HepG2 (cell line): Measurements from ENCODE around the gene UBE2M. TPM values are rescaled to one million over a fixed set of nuclear protein-coding genes. Genes with fewer than 3 reads are reported as not detected.
A peak's percentile ranks its signal among the peaks of the same experiment; 100 is the strongest.

ENCODE experiments used
- KLF13 ChIP-seq: sonication (generic); formaldehyde crosslinking; IDR thresholded peaks from 2 replicates; pipeline ENCODE4 v1.4.0; 2020; ENCODE audit warnings: mild to moderate bottlenecking, missing genetic modification reagents
- REST ChIP-seq, 2 experiments: IDR thresholded peaks; 2 replicates each; pipeline ENCODE4 v1.6.1; 2011 to 2012; ENCODE audit warnings: low read length in 2 of 2, borderline replicate concordance in 1 of 2, low read depth in 1 of 2, mild to moderate bottlenecking in 1 of 2, moderate library complexity in 1 of 2
- SNAI1 ChIP-seq: sonication (generic); formaldehyde crosslinking; IDR thresholded peaks from 2 replicates; pipeline ENCODE4 v1.5.0; 2020; ENCODE audit warnings: mild to moderate bottlenecking, missing genetic modification reagents, borderline replicate concordance
- TOPORS ChIP-seq: sonication (generic); formaldehyde crosslinking; IDR thresholded peaks from 2 replicates; pipeline ENCODE4 v1.8.0; 2023; ENCODE audit warnings: mild to moderate bottlenecking, missing genetic modification reagents
- ZBTB39 ChIP-seq: sonication (generic); formaldehyde crosslinking; IDR thresholded peaks from 2 replicates; pipeline ENCODE4 v1.5.0; 2020; ENCODE audit warnings: missing genetic modification reagents
- ZKSCAN5 ChIP-seq: sonication (generic); formaldehyde crosslinking; IDR thresholded peaks from 2 replicates; pipeline ENCODE4 v1.5.1; 2020; ENCODE audit warnings: mild to moderate bottlenecking, missing genetic modification reagents
- ZNF160 ChIP-seq: sonication (generic); formaldehyde crosslinking; IDR thresholded peaks from 2 replicates; pipeline ENCODE4 v1.8.0; 2022; ENCODE audit warnings: mild to moderate bottlenecking, inconsistent platforms, missing genetic modification reagents
- ZNF414 ChIP-seq: sonication (generic); formaldehyde crosslinking; IDR thresholded peaks from 2 replicates; pipeline ENCODE4 v1.5.0; 2020; ENCODE audit warnings: missing genetic modification reagents
- ZNF564 ChIP-seq: sonication (generic); formaldehyde crosslinking; IDR thresholded peaks from 2 replicates; pipeline ENCODE4 v1.8.1; 2023; ENCODE audit warnings: mild to moderate bottlenecking, missing genetic modification reagents
- polyA plus RNA-seq, 8 experiments: library from polyadenylated mRNA; depleted of rRNA in 3 of 8; stranded (reverse) in 7 of 8; unstranded in 1 of 8; fragments of >200 nt; fragmentation: Illumina TruSeq in 4 of 8; extraction: Trizol in 4 of 8; gene quantifications; 2 replicates each; pipeline versions ENCODE4 v1.2.1 to v1.2.3, GENCODE V29; 2011 to 2016; ENCODE audit warnings: low read depth in 4 of 8, missing spikeins in 1 of 8, mixed read lengths in 1 of 8; ENCODE audit not compliant: insufficient read depth in 1 of 8
- total RNA-seq, 5 experiments: library from RNA; depleted of rRNA; stranded (reverse); fragments of >200 nt; fragmentation: Illumina TruSeq; extraction: Trizol; gene quantifications; 2 replicates each; pipeline ENCODE4 v1.2.3, GENCODE V29; 2016; ENCODE audit warnings: low read depth in 1 of 5
- TF ChIP-seq, protein P1 (sequence below): sonication (generic); formaldehyde crosslinking; IDR thresholded peaks from 2 replicates; pipeline ENCODE4 v1.5.1; 2020; ENCODE audit warnings: mild to moderate bottlenecking, moderate library complexity, missing genetic modification reagents
- TF ChIP-seq, protein P2 (sequence below): sonication (generic); formaldehyde crosslinking; IDR thresholded peaks from 2 replicates; pipeline ENCODE4 v1.9.0; 2021; ENCODE audit warnings: mild to moderate bottlenecking, missing genetic modification reagents

UBE2M gene
- total and polyA plus RNA-seq, 2 of the 13 experiments (the other 11 are each of a cell fraction or from before 2014, with no cell fraction given): 36.2 to 50.3 TPM

DNA sequence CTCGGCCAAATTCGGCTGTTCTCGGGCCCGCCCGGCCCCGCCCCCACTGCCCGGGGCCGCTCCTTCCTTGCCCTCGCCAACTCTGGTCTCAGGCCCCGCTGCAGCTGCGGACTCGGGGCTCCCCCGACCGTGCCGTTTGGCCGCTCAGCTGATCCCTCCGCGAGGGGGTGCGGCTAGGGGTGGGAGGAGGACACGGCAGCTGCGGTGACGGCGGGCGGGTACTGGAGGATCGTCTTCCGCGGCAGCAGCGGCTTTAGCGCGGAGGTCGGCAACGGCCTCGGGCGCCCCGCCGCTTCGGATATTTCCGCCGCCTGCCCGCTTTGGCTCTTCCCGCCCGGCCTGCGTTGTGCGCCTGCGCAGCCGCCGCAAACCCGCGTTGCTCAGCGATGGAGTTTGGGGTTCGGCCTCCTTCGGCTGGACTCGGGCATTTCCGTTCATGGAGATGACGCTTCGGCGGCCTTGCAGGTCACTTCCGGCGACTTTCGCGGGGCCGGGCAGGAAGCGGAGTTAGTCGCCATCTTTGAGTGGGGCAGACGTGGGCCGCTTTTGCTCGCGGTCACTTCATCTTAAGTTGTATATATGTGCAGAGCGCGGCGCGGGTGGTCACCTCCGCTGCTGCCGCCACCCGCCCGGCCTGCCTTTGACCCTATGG, 338 bp upstream of the UBE2M start (continued):
- TF ChIP-seq REST (IDR thresholded peaks at IDR 0.05; ENCODE audit: borderline replicate concordance in 1 of 2, low read depth in 1 of 2, low read length in 2 of 2) (no peak), TOPORS (no peak), ZNF160 (CRISPR knock-in tag) (0 out of 2 replicates have a peak, but pooled peaks have one; percentile 25), KLF13 (CRISPR knock-in tag) (no peak), SNAI1 (CRISPR knock-in tag) (no peak), ZKSCAN5 (CRISPR knock-in tag) (no peak), ZBTB39 (CRISPR knock-in tag) (no peak; the same call in 1 of the 2 replicates), ZNF414 (CRISPR knock-in tag) (no peak; the same call in 1 of the 2 replicates), ZNF564 (CRISPR knock-in tag) (peak; percentile 72; the same call in 1 of the 2 replicates)
- TF ChIP-seq, protein P1, sequence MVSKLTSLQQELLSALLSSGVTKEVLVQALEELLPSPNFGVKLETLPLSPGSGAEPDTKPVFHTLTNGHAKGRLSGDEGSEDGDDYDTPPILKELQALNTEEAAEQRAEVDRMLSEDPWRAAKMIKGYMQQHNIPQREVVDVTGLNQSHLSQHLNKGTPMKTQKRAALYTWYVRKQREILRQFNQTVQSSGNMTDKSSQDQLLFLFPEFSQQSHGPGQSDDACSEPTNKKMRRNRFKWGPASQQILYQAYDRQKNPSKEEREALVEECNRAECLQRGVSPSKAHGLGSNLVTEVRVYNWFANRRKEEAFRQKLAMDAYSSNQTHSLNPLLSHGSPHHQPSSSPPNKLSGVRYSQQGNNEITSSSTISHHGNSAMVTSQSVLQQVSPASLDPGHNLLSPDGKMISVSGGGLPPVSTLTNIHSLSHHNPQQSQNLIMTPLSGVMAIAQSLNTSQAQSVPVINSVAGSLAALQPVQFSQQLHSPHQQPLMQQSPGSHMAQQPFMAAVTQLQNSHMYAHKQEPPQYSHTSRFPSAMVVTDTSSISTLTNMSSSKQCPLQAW (CRISPR knock-in tag): peak; percentile 77
- TF ChIP-seq, protein P2, sequence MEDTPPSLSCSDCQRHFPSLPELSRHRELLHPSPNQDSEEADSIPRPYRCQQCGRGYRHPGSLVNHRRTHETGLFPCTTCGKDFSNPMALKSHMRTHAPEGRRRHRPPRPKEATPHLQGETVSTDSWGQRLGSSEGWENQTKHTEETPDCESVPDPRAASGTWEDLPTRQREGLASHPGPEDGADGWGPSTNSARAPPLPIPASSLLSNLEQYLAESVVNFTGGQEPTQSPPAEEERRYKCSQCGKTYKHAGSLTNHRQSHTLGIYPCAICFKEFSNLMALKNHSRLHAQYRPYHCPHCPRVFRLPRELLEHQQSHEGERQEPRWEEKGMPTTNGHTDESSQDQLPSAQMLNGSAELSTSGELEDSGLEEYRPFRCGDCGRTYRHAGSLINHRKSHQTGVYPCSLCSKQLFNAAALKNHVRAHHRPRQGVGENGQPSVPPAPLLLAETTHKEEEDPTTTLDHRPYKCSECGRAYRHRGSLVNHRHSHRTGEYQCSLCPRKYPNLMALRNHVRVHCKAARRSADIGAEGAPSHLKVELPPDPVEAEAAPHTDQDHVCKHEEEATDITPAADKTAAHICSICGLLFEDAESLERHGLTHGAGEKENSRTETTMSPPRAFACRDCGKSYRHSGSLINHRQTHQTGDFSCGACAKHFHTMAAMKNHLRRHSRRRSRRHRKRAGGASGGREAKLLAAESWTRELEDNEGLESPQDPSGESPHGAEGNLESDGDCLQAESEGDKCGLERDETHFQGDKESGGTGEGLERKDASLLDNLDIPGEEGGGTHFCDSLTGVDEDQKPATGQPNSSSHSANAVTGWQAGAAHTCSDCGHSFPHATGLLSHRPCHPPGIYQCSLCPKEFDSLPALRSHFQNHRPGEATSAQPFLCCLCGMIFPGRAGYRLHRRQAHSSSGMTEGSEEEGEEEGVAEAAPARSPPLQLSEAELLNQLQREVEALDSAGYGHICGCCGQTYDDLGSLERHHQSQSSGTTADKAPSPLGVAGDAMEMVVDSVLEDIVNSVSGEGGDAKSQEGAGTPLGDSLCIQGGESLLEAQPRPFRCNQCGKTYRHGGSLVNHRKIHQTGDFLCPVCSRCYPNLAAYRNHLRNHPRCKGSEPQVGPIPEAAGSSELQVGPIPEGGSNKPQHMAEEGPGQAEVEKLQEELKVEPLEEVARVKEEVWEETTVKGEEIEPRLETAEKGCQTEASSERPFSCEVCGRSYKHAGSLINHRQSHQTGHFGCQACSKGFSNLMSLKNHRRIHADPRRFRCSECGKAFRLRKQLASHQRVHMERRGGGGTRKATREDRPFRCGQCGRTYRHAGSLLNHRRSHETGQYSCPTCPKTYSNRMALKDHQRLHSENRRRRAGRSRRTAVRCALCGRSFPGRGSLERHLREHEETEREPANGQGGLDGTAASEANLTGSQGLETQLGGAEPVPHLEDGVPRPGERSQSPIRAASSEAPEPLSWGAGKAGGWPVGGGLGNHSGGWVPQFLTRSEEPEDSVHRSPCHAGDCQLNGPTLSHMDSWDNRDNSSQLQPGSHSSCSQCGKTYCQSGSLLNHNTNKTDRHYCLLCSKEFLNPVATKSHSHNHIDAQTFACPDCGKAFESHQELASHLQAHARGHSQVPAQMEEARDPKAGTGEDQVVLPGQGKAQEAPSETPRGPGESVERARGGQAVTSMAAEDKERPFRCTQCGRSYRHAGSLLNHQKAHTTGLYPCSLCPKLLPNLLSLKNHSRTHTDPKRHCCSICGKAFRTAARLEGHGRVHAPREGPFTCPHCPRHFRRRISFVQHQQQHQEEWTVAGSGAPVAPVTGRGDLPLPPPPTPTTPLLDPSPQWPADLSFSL (CRISPR knock-in tag): no peak
